Sigmoid colon (tissue), 7 donors: ENCODE measurements around the gene FAM227B. TPM values are rescaled to one million over a fixed set of nuclear protein-coding genes. Genes with fewer than 3 reads are reported as not detected.

Experiments used
- DNase-seq: peaks from one replicate; pipeline ENCODE4 v3.0.0-alpha.2; 2019
- H3K27ac ChIP-seq, 4 donors: fragments of 200-600 bp; sonication (generic); one replicate each; pipeline ENCODE4 v1.5.1; 2016 to 2019; ENCODE audit warnings: mild to moderate bottlenecking in 1 of 4
- H3K27me3 ChIP-seq, 3 donors: fragments of 200-600 bp; sonication (generic); one replicate each; pipeline ENCODE4 v1.5.1; 2019; ENCODE audit warnings: mild to moderate bottlenecking in 1 of 3
- H3K36me3 ChIP-seq, 4 donors: fragments of 200-600 bp; sonication (generic); one replicate each; pipeline ENCODE4 v1.5.1; 2016 to 2019
- H3K4me1 ChIP-seq, 4 donors: fragments of 200-600 bp; sonication (generic); one replicate each; pipeline ENCODE4 v1.5.1; 2017 to 2019
- H3K4me3 ChIP-seq, 4 donors: fragments of 200-600 bp; sonication (generic); one replicate each; pipeline ENCODE4 v1.5.1; 2017 to 2019; ENCODE audit warnings: mild to moderate bottlenecking in 2 of 4, moderate library complexity in 1 of 4
- H3K9me3 ChIP-seq, 4 donors: fragments of 200-600 bp in 3 of 4; sonication (generic) in 3 of 4; one replicate each; pipeline versions ENCODE4 v1.5.1 to v1.6.1; 2013 to 2019
- EP300 ChIP-seq, 4 donors: sonication (generic); formaldehyde crosslinking; IDR thresholded peaks; one replicate each; pipeline ENCODE4 v1.6.1; 2017; ENCODE audit warnings: antibody characterized with exemption in 4 of 4
- POLR2A ChIP-seq, 2 donors: fragments of 450-650 bp; IDR thresholded peaks; one replicate each; pipeline ENCODE4 v1.6.1; 2016; ENCODE audit warnings: antibody characterized with exemption in 2 of 2, mild to moderate bottlenecking in 2 of 2, moderate library complexity in 2 of 2
- POLR2AphosphoS5 ChIP-seq, 4 donors: sonication (generic); formaldehyde crosslinking; IDR thresholded peaks; one replicate each; pipeline ENCODE4 v1.6.1; 2017; ENCODE audit warnings: antibody characterized with exemption in 4 of 4
- WGBS, 2 donors: extraction: QIAGEN DNeasy Blood & Tissue Kit; methylation state at CpG; one replicate each; pipeline ENCODE4 v1.1.7; 2013; 5-methylcytosine and 5-hydroxymethylcytosine counted together
- intact Hi-C: fragments of 100-400 bp; cut with DNase I; formaldehyde crosslinking; loops from one replicate; pipeline ENCODE4 v1.15.1; 2023
- polyA plus RNA-seq, 3 donors: library from polyadenylated mRNA; stranded (reverse); fragments of 200-250 nt; gene quantifications; one replicate each; pipeline ENCODE4 v1.2.3, GENCODE V29; 2013
- total RNA-seq, 4 donors: library from RNA; depleted of rRNA; stranded (reverse); fragments of >200 nt; gene quantifications; one replicate each; pipeline ENCODE4 v1.1.0, GENCODE V29; 2016
- TF ChIP-seq, protein P1 (sequence below), 4 experiments: fragments of 450-650 bp in 3 of 4; fragments of 200-600 bp in 1 of 4; IDR thresholded peaks; one replicate each; pipeline ENCODE4 v1.5.1; 2016 to 2019; ENCODE audit warnings: antibody characterized with exemption in 4 of 4, mild to moderate bottlenecking in 3 of 4, moderate library complexity in 2 of 4
- donor health status: healthy with polysubstance abuse.
- donor health status: Bipolar disorder and iron deficiency.
- donor health status: healthy.

Gene FAM227B
- total and polyA plus RNA-seq, 7 donors, result 1.8 to 21.1 (median 11.1) TPM

DNA sequence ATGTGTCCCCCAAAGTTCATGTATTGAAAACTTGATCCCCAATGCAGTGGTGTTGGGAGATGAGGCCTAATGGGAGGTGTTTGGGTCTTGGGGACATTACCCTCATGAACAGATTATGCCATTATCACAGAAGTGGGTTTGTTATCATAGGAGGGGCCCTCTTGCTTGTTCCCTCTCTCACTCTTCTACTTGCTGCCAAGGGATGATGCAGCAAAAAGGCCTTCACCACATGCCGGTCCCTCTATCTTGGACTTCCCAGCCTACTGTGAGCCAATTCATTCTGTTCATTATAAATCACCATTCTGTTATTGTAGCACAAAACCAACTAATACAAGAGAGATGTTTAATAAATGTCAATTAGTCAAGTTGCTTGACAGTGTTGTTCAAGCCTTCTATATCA, 47.2 kb downstream of the FAM227B start:
- no peaks in the 10 kb centered on the region for H3K27me3 ChIP-seq
- no peak overlapping the region for H3K27ac ChIP-seq
- DNase-seq, result no peak
- H3K36me3 ChIP-seq, result no peaks in the 10 kb centered on the region
- intact Hi-C loops, result no loop called here
- H3K4me1 ChIP-seq, result peaks cover 0 to 9% (median 3%) of the 10 kb centered on the region in 4 donors
- H3K4me3 ChIP-seq, result no peak overlapping the region
- 96 to 98% methylated on average over 1 of the region's 1 CpG for WGBS, 2 donors
- H3K9me3 ChIP-seq, result no peaks in the 10 kb centered on the region
- no peak for TF ChIP-seq POLR2A (IDR thresholded peaks at IDR 0.05)
- TF ChIP-seq, protein P1, sequence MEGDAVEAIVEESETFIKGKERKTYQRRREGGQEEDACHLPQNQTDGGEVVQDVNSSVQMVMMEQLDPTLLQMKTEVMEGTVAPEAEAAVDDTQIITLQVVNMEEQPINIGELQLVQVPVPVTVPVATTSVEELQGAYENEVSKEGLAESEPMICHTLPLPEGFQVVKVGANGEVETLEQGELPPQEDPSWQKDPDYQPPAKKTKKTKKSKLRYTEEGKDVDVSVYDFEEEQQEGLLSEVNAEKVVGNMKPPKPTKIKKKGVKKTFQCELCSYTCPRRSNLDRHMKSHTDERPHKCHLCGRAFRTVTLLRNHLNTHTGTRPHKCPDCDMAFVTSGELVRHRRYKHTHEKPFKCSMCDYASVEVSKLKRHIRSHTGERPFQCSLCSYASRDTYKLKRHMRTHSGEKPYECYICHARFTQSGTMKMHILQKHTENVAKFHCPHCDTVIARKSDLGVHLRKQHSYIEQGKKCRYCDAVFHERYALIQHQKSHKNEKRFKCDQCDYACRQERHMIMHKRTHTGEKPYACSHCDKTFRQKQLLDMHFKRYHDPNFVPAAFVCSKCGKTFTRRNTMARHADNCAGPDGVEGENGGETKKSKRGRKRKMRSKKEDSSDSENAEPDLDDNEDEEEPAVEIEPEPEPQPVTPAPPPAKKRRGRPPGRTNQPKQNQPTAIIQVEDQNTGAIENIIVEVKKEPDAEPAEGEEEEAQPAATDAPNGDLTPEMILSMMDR (IDR thresholded peaks at IDR 0.05), result no peak
- TF ChIP-seq POLR2AphosphoS5 (IDR thresholded peaks at IDR 0.05), result no peak
- no peak for TF ChIP-seq EP300 (IDR thresholded peaks at IDR 0.05)

DNA sequence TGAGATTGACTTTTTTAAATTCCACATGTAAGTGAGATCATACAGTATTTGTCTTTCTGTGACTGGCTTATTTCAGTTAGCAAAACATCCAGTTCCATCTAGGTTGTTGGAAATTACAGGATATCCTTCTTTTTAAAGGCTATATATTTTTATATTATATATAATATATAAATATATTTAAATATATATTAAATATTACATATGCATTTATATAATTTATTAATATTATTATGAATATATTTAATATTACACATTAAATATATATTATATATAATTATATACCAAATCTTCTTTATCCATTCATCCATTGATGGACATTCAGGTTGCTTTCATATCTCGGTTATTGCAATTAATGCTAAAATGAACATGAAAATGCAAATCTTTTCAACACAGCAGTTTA, 49.9 kb downstream of the FAM227B start:
- Histone ChIP-seq H3K4me1 (peaks cover 0 to 2% (median 0%) of the 10 kb centered on the region in 4 donors), H3K4me3 (no peak overlapping the region), H3K36me3 (no peaks in the 10 kb centered on the region), H3K9me3 (no peaks in the 10 kb centered on the region), H3K27ac (no peak overlapping the region), H3K27me3 (no peaks in the 10 kb centered on the region)
- DNase-seq, result no peak
- TF ChIP-seq, protein P1 (IDR thresholded peaks at IDR 0.05), result no peak
- TF ChIP-seq EP300 (IDR thresholded peaks at IDR 0.05) (no peak), POLR2A (IDR thresholded peaks at IDR 0.05) (no peak), POLR2AphosphoS5 (IDR thresholded peaks at IDR 0.05) (no peak)
- intact Hi-C loops, result no loop called here
- WGBS, 2 donors, result 91 to 96% methylated on average over 1 of the region's 1 CpG

DNA sequence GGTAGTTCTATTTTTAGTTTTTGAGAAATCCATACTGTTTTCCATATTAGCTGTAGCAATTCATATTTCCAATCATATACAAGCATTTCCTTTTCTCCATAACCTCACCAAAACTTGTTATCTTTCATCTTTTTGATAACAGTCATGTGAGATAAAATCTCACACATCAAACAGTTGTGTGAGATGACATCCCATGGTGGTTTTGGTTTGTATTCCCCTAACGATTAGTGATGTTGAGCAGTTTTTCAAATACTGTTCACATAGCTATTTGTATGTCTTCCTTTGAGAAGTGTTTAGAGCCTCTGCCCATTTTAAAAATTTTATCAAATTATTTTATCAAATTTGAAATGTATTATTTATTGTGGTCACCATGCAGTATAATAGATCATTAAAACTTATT, 50.4 kb downstream of the FAM227B start:
- intact Hi-C loops, result no loop called here
- 29 to 85% methylated on average over 1 of the region's 1 CpG for WGBS, 2 donors
- Histone ChIP-seq H3K27ac (no peak overlapping the region), H3K9me3 (no peaks in the 10 kb centered on the region), H3K27me3 (no peaks in the 10 kb centered on the region), H3K4me1 (no peaks in the 10 kb centered on the region), H3K4me3 (no peak overlapping the region), H3K36me3 (no peaks in the 10 kb centered on the region)
- DNase-seq, result no peak
- TF ChIP-seq, protein P1 (IDR thresholded peaks at IDR 0.05), result no peak
- TF ChIP-seq POLR2AphosphoS5 (IDR thresholded peaks at IDR 0.05) (no peak), EP300 (IDR thresholded peaks at IDR 0.05) (no peak), POLR2A (IDR thresholded peaks at IDR 0.05) (no peak)

DNA sequence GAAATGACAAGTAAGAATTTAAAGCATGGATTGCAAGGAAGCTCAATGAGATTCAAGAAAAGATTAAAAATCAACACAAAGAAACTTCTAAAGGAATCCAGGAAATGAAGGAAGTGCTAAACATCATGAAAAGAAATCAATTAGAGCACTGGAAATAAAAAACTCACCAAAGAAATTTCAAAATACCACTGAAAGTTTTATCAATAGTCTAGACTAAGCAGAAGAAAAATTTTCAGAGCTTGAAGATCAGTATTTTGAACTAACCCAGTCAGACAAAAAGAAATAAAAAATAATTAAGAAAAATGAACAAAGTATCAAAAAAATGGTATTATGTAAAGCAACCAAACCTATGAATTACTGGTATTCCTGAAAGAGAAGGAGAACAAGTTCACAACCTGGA, 60.6 kb downstream of the FAM227B start:
- TF ChIP-seq, protein P1 (IDR thresholded peaks at IDR 0.05), result no peak
- no peak for TF ChIP-seq EP300 (IDR thresholded peaks at IDR 0.05)
- no peak for TF ChIP-seq POLR2A (IDR thresholded peaks at IDR 0.05)
- TF ChIP-seq POLR2AphosphoS5 (IDR thresholded peaks at IDR 0.05), result no peak
- H3K27ac ChIP-seq, result no peak overlapping the region
- no peak overlapping the region for H3K4me3 ChIP-seq
- no peaks in the 10 kb centered on the region for H3K27me3 ChIP-seq
- DNase-seq, result no peak
- no peaks in the 10 kb centered on the region for H3K4me1 ChIP-seq
- H3K36me3 ChIP-seq, result no peaks in the 10 kb centered on the region
- peaks cover 0 to 3% (median 0%) of the 10 kb centered on the region in 4 donors for H3K9me3 ChIP-seq
- intact Hi-C loops, result no loop called here

DNA sequence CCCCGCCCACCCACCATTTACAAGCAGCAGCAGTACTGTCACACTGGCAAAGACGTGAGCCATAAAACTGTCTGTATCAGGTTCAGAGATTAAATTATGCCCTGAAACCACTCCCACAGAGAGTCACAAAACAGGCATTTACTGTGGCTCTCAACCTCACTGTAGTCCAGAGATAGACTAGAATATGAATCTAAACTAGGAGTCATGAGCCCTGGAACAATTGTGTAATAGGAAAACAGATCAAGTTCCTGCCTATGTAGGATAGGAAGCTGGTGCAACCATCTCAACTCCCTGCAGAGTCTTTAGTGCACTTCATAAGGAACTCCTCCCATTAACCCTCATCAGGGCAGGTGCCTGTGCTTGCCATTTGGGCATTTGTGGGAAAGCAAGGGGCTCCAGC, 61.7 kb downstream of the FAM227B start:
- Histone ChIP-seq H3K4me1 (no peaks in the 10 kb centered on the region), H3K27ac (no peak overlapping the region), H3K4me3 (no peak overlapping the region), H3K27me3 (no peaks in the 10 kb centered on the region), H3K36me3 (no peaks in the 10 kb centered on the region), H3K9me3 (peaks cover 0 to 3% (median 0%) of the 10 kb centered on the region in 4 donors)
- intact Hi-C loops, result no loop called here
- WGBS, 2 donors, result 73 to 79% methylated on average over 2 of the region's 2 CpGs
- no peak for DNase-seq
- TF ChIP-seq EP300 (IDR thresholded peaks at IDR 0.05) (no peak), POLR2A (IDR thresholded peaks at IDR 0.05) (no peak), POLR2AphosphoS5 (IDR thresholded peaks at IDR 0.05) (no peak)
- TF ChIP-seq, protein P1 (IDR thresholded peaks at IDR 0.05), result no peak
